WTC11 (cell line): ENCODE results near the gene HNRNPAB.

Source experiments
- ELF4 ChIP-seq: sonication (generic); formaldehyde crosslinking; IDR thresholded peaks from 2 replicates; pipeline ENCODE4 v1.8.1; 2022; ENCODE audit warnings: low read depth, mild to moderate bottlenecking, moderate library complexity, missing genetic modification reagents
- HMGA2 ChIP-seq: fragments of 250-450 bp; sonication (Bioruptor Pico); IDR thresholded peaks from 2 replicates; pipeline ENCODE4 v1.4.0; 2021; ENCODE audit warnings: mild to moderate bottlenecking, moderate library complexity
- JUN ChIP-seq: sonication (generic); formaldehyde crosslinking; IDR thresholded peaks from 2 replicates; pipeline ENCODE4 v1.8.0; 2023; ENCODE audit warnings: mild to moderate bottlenecking, missing genetic modification reagents
- KAT7 ChIP-seq: sonication (generic); formaldehyde crosslinking; IDR thresholded peaks from 2 replicates; pipeline ENCODE4 v1.8.1; 2023; ENCODE audit warnings: missing genetic modification reagents, mild to moderate bottlenecking, borderline replicate concordance
- SP1 ChIP-seq: sonication (generic); formaldehyde crosslinking; conservative IDR thresholded peaks from 2 replicates; pipeline ENCODE4 v1.8.1; 2022; ENCODE audit warnings: missing genetic modification reagents
- ZBTB21 ChIP-seq: sonication (generic); formaldehyde crosslinking; IDR thresholded peaks from 2 replicates; pipeline ENCODE4 v1.8.1; 2023; ENCODE audit warnings: mild to moderate bottlenecking, missing genetic modification reagents, borderline replicate concordance
- ZNF219 ChIP-seq: sonication (generic); formaldehyde crosslinking; IDR thresholded peaks from 2 replicates; pipeline ENCODE4 v1.8.0; 2023; ENCODE audit warnings: missing genetic modification reagents, mild to moderate bottlenecking, borderline replicate concordance
- TF ChIP-seq, protein P1 (sequence below): fragments of 200-600 bp; IDR thresholded peaks from 2 replicates; pipeline ENCODE4 v1.8.0; 2022; ENCODE audit warnings: antibody characterized with exemption
- TF ChIP-seq, protein P2 (sequence below): fragments of 250-450 bp; sonication (Bioruptor Pico); IDR thresholded peaks from 2 replicates; pipeline ENCODE4 v1.9.0; 2021; ENCODE audit warnings: moderate library complexity, mild to moderate bottlenecking, inconsistent platforms, borderline replicate concordance
- TF ChIP-seq, protein P3 (sequence below): fragments of 250-450 bp; sonication (Bioruptor Pico); IDR thresholded peaks from 2 replicates; pipeline ENCODE4 v1.9.0; 2021; ENCODE audit warnings: mild to moderate bottlenecking, borderline replicate concordance
- TF ChIP-seq, protein P4 (sequence below): sonication (generic); formaldehyde crosslinking; IDR thresholded peaks from 2 replicates; pipeline ENCODE4 v1.8.0; 2023; ENCODE audit warnings: missing genetic modification reagents
- TF ChIP-seq, protein P5 (sequence below): sonication (generic); formaldehyde crosslinking; IDR thresholded peaks from 2 replicates; pipeline ENCODE4 v1.8.0; 2023; ENCODE audit warnings: mild to moderate bottlenecking, missing genetic modification reagents

DNA sequence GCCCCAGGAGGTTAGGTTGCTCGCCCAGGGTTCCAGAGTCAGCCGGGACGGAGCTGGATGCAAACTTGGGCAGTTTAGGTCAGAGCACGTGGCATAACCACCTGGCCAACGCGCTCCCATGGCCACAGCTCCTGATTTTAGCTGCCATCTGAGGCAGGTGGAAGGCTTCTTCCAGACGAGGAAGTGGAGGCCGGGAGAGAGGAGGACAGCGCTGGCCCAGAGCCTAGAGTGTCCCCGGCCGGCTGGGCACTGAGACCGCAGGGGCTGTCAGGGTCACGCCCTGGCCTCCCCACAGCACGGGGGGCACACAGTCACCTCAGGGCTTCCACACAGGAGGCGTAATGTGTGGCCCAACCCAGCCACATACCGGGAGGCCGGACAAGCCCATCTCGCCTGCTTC lies 44.4 kb downstream of the HNRNPAB start:
- no peak for TF ChIP-seq ZNF219
- TF ChIP-seq, protein P1, sequence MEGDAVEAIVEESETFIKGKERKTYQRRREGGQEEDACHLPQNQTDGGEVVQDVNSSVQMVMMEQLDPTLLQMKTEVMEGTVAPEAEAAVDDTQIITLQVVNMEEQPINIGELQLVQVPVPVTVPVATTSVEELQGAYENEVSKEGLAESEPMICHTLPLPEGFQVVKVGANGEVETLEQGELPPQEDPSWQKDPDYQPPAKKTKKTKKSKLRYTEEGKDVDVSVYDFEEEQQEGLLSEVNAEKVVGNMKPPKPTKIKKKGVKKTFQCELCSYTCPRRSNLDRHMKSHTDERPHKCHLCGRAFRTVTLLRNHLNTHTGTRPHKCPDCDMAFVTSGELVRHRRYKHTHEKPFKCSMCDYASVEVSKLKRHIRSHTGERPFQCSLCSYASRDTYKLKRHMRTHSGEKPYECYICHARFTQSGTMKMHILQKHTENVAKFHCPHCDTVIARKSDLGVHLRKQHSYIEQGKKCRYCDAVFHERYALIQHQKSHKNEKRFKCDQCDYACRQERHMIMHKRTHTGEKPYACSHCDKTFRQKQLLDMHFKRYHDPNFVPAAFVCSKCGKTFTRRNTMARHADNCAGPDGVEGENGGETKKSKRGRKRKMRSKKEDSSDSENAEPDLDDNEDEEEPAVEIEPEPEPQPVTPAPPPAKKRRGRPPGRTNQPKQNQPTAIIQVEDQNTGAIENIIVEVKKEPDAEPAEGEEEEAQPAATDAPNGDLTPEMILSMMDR: no peak
- TF ChIP-seq SP1: no peak
- no peak for TF ChIP-seq JUN
- TF ChIP-seq, protein P2, sequence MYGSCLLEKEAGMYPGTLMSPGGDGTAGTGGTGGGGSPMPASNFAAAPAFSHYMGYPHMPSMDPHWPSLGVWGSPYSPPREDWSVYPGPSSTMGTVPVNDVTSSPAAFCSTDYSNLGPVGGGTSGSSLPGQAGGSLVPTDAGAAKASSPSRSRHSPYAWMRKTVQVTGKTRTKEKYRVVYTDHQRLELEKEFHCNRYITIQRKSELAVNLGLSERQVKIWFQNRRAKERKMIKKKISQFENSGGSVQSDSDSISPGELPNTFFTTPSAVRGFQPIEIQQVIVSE (CRISPR knock-in tag): no peak
- TF ChIP-seq, protein P3, sequence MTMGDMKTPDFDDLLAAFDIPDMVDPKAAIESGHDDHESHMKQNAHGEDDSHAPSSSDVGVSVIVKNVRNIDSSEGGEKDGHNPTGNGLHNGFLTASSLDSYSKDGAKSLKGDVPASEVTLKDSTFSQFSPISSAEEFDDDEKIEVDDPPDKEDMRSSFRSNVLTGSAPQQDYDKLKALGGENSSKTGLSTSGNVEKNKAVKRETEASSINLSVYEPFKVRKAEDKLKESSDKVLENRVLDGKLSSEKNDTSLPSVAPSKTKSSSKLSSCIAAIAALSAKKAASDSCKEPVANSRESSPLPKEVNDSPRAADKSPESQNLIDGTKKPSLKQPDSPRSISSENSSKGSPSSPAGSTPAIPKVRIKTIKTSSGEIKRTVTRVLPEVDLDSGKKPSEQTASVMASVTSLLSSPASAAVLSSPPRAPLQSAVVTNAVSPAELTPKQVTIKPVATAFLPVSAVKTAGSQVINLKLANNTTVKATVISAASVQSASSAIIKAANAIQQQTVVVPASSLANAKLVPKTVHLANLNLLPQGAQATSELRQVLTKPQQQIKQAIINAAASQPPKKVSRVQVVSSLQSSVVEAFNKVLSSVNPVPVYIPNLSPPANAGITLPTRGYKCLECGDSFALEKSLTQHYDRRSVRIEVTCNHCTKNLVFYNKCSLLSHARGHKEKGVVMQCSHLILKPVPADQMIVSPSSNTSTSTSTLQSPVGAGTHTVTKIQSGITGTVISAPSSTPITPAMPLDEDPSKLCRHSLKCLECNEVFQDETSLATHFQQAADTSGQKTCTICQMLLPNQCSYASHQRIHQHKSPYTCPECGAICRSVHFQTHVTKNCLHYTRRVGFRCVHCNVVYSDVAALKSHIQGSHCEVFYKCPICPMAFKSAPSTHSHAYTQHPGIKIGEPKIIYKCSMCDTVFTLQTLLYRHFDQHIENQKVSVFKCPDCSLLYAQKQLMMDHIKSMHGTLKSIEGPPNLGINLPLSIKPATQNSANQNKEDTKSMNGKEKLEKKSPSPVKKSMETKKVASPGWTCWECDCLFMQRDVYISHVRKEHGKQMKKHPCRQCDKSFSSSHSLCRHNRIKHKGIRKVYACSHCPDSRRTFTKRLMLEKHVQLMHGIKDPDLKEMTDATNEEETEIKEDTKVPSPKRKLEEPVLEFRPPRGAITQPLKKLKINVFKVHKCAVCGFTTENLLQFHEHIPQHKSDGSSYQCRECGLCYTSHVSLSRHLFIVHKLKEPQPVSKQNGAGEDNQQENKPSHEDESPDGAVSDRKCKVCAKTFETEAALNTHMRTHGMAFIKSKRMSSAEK (CRISPR knock-in tag): no peak
- TF ChIP-seq, protein P4, sequence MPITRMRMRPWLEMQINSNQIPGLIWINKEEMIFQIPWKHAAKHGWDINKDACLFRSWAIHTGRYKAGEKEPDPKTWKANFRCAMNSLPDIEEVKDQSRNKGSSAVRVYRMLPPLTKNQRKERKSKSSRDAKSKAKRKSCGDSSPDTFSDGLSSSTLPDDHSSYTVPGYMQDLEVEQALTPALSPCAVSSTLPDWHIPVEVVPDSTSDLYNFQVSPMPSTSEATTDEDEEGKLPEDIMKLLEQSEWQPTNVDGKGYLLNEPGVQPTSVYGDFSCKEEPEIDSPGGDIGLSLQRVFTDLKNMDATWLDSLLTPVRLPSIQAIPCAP (CRISPR knock-in tag): no peak
- TF ChIP-seq ZBTB21 (CRISPR knock-in tag): no peak
- TF ChIP-seq KAT7 (CRISPR knock-in tag): no peak
- no peak for TF ChIP-seq ELF4
- no peak for TF ChIP-seq HMGA2 (CRISPR knock-in tag)
- TF ChIP-seq, protein P5, sequence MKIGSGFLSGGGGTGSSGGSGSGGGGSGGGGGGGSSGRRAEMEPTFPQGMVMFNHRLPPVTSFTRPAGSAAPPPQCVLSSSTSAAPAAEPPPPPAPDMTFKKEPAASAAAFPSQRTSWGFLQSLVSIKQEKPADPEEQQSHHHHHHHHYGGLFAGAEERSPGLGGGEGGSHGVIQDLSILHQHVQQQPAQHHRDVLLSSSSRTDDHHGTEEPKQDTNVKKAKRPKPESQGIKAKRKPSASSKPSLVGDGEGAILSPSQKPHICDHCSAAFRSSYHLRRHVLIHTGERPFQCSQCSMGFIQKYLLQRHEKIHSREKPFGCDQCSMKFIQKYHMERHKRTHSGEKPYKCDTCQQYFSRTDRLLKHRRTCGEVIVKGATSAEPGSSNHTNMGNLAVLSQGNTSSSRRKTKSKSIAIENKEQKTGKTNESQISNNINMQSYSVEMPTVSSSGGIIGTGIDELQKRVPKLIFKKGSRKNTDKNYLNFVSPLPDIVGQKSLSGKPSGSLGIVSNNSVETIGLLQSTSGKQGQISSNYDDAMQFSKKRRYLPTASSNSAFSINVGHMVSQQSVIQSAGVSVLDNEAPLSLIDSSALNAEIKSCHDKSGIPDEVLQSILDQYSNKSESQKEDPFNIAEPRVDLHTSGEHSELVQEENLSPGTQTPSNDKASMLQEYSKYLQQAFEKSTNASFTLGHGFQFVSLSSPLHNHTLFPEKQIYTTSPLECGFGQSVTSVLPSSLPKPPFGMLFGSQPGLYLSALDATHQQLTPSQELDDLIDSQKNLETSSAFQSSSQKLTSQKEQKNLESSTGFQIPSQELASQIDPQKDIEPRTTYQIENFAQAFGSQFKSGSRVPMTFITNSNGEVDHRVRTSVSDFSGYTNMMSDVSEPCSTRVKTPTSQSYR (CRISPR knock-in tag): no peak
